ENCODE data around the gene ERF. TPM values are rescaled to one million over a fixed set of nuclear protein-coding genes. Genes with fewer than 3 reads are reported as not detected.

Gene ERF
- polyA plus RNA-seq, 1 experiment: 31.1 TPM

- DNase-seq (ENCODE audit: low read depth, low spot score): no peak
- no peaks in the 10 kb centered on the region for H3K27me3 ChIP-seq (ENCODE audit: control insufficient read depth, insufficient read depth, low read length)
- ChIA-PET POLR2A (interaction anchor here (0.5 to 2.3 kb wide), 5 partner anchors 9 to 63 kb away, joined by 4 to 13 read pairs (median 8); no protein-coding TSS in a partner anchor), CTCF (interaction anchor here (2.0 kb wide), 1 partner anchor 9 kb away, joined by 22 read pairs; no protein-coding TSS in a partner anchor)
- TF ChIP-seq CTCF (IDR thresholded peaks at IDR 0.05; ENCODE audit: low read depth, low read length): no peak
- H3K4me3 ChIP-seq (ENCODE audit: low read depth, low read length): peak overlapping the region; percentile 89
- H3K27ac ChIP-seq (ENCODE audit: low read depth, low read length): peak overlapping the region; percentile 88
- H3K9me3 ChIP-seq (ENCODE audit: control insufficient read depth, insufficient read depth, low read length): no peaks in the 10 kb centered on the region; the same call in 1 of the 2 replicates
These were observed 15.6 kb upstream of the ERF start for GRCh38 chr19:42270346-42271044.

- peak overlapping the region; percentile 88 for H3K27ac ChIP-seq (ENCODE audit: low read depth, low read length)
- ChIA-PET CTCF (interaction anchor here (2.0 kb wide), 1 partner anchor 10 kb away, joined by 22 read pairs; no protein-coding TSS in a partner anchor), POLR2A (interaction anchor here (0.5 to 2.3 kb wide), 5 partner anchors 10 to 62 kb away, joined by 4 to 13 read pairs (median 8); no protein-coding TSS in a partner anchor)
- H3K9me3 ChIP-seq (ENCODE audit: control insufficient read depth, insufficient read depth, low read length): no peaks in the 10 kb centered on the region; the same call in 1 of the 2 replicates
- H3K27me3 ChIP-seq (ENCODE audit: control insufficient read depth, insufficient read depth, low read length): no peaks in the 10 kb centered on the region
- peak overlapping the region; percentile 89 for H3K4me3 ChIP-seq (ENCODE audit: low read depth, low read length)
- TF ChIP-seq CTCF (IDR thresholded peaks at IDR 0.05; ENCODE audit: low read depth, low read length): no peak
- no peak for DNase-seq (ENCODE audit: low read depth, low spot score)
These were observed 14.8 kb upstream of the ERF start for GRCh38 chr19:42269478-42270345.

GRCh38 chr19:42268704-42269477 lies 14.0 kb upstream of the ERF start, which contains the start of gene CIC:
CIC (plus strand) TSS chr19:42269252; CDS start chr19:42271784, 2,532 bp downstream.
- H3K27me3 ChIP-seq (ENCODE audit: control insufficient read depth, insufficient read depth, low read length): no peaks in the 10 kb centered on the region
- DNase-seq (ENCODE audit: low read depth, low spot score): peak; percentile 100
- peak within 1 kb of the TSS; percentile 94 for H3K4me3 ChIP-seq (ENCODE audit: low read depth, low read length)
- ChIA-PET POLR2A (interaction anchor here (0.6 to 2.3 kb wide), 2 partner anchors 12 to 22 kb away, joined by 3 to 10 read pairs; no protein-coding TSS in a partner anchor), CTCF (no interaction called here)
- H3K27ac ChIP-seq (ENCODE audit: low read depth, low read length): peak within 1 kb of the TSS; percentile 98
- TF ChIP-seq CTCF (IDR thresholded peaks at IDR 0.05; ENCODE audit: low read depth, low read length): no peak
- no peaks in the 10 kb centered on the region; the same call in 1 of the 2 replicates for H3K9me3 ChIP-seq (ENCODE audit: control insufficient read depth, insufficient read depth, low read length)

GRCh38 chr19:42268142-42268703 lies 13.3 kb upstream of the ERF start:
- ChIA-PET POLR2A (no interaction called here), CTCF (no interaction called here)
- H3K4me3 ChIP-seq (ENCODE audit: low read depth, low read length): peak overlapping the region; percentile 94
- no peaks in the 10 kb centered on the region for H3K27me3 ChIP-seq (ENCODE audit: control insufficient read depth, insufficient read depth, low read length)
- DNase-seq (ENCODE audit: low read depth, low spot score): peak; percentile 99
- H3K27ac ChIP-seq (ENCODE audit: low read depth, low read length): peak overlapping the region; percentile 98
- no peaks in the 10 kb centered on the region; the same call in 1 of the 2 replicates for H3K9me3 ChIP-seq (ENCODE audit: control insufficient read depth, insufficient read depth, low read length)
- TF ChIP-seq CTCF (IDR thresholded peaks at IDR 0.05; ENCODE audit: low read depth, low read length): no peak
